ENCODE measurements around the gene MRPS18B. TPM values are rescaled to one million over a fixed set of nuclear protein-coding genes. Genes with fewer than 3 reads are reported as not detected.

The MRPS18B gene
- total RNA-seq (10 to 100 TPM; 40.5 to 61.9 TPM), polyA plus RNA-seq (ENCODE audit: insufficient read length in 2 of 2) (10 to 100 TPM; 45.4 to 46.1 TPM)
- long read RNA-seq, donor 1, transcript MRPS18B-206 (7 exons, 1,532 nt) = major isoform, 19 of 19 reads
- long read RNA-seq, donor 1, partial matches to known transcripts = 0 of 19 reads
- long read RNA-seq, donor 1, other reads (novel, unspliced or antisense) = 0 of 19 reads
- long read RNA-seq, donor 2, transcript MRPS18B-206 (7 exons, 1,532 nt) = major isoform, 9 of 9 reads
- long read RNA-seq, donor 2, partial matches to known transcripts = 0 of 9 reads
- long read RNA-seq, donor 2, other reads (novel, unspliced or antisense) = 0 of 9 reads
- long read RNA-seq, donor 3, transcript MRPS18B-206 (7 exons, 1,532 nt) = major isoform, 17 of 17 reads
- long read RNA-seq, donor 3, partial matches to known transcripts = 0 of 17 reads
- long read RNA-seq, donor 3, other reads (novel, unspliced or antisense) = 0 of 17 reads
- long read RNA-seq, donor 4, transcript MRPS18B-206 (7 exons, 1,532 nt) = major isoform, 34 of 35 reads
- long read RNA-seq, donor 4, partial matches to known transcripts = 0 of 35 reads
- long read RNA-seq, donor 4, other reads (novel, unspliced or antisense) = 0 of 35 reads

DNA sequence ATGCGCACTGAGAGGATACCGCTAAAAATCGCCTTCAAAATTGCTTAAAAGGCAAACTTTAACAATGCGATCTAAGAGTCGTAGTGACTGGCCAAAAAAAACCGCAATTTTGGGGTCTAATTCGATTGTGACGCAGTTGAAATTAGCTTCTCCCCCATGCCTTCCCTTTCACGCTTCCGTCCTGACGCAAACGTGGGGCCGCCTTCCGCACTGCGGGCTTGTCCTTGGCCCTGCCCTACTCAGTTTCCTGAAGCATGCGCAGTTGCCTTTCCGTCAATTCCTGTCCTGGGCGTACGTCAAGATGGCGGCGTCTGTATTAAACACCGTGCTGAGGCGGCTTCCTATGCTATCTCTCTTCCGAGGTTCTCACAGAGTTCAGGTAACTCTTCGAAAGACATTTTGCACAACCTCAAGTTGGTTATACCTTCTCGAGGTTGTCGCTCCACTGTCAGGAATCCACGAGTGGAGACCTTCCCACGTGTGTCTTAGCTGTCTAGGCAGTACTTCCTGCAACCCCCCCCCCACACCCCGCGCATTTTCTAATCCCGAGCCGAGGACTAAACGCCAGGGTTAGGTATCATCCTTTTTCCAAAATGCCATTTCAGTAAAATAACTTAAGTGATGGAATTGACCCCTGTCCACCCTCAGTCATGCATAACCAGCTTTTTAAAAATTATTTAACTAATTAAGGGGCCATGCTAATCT is at the start of gene MRPS18B:
TSS of gene MRPS18B (plus strand) at position 276 of the 705 bp plus-strand sequence. CDS start at position 302, 26 bp downstream.
- peaks cover 9% of the 10 kb centered on the region for H3K4me1 ChIP-seq (ENCODE audit: control insufficient read depth, insufficient read depth, low read length)
- no peaks in the 10 kb centered on the region for H3K9me3 ChIP-seq (ENCODE audit: control insufficient read depth, insufficient read depth, low read length)
- peaks cover 35% of the 10 kb centered on the region for H3K36me3 ChIP-seq (ENCODE audit: control insufficient read depth, insufficient read depth, low read length)
- under 1% methylated on average over 28 of the region's 34 CpGs for WGBS (ENCODE audit: insufficient coverage)
- peak within 1 kb of the TSS; percentile 99 for H3K27ac ChIP-seq (ENCODE audit: low read depth, low read length)
- DNase-seq (ENCODE audit: low read depth in 4 of 6, low spot score in 6 of 6) = peak; percentile 97 to 100 (median 98)
- no peaks in the 10 kb centered on the region for H3K27me3 ChIP-seq (ENCODE audit: control insufficient read depth, insufficient read depth, low read length)
- peak within 1 kb of the TSS; percentile 96 for H3K4me3 ChIP-seq (ENCODE audit: low read depth, low read length)

DNA sequence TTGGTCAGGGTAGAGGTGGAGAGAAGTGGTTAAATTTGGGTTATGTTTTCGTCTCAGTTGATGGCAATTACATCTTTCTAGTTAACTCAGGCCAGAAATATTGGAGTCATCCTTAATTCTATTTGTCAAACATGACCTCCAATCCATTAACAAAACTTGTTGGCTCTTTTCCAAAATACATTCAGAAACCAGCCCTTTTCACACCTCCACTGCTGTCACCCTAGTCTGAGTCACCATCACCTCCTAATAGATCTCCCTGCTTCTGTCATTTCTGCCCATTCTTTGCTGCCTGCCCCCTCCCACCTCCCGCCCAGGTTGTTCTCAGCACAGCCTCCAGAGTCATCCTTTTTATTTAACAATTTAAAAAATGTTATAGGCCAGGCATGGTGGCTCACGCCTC is 49.4 kb upstream of the MRPS18B start:
- H3K27me3 ChIP-seq (ENCODE audit: control insufficient read depth, insufficient read depth, low read length) = no peaks in the 10 kb centered on the region
- no peaks in the 10 kb centered on the region for H3K9me3 ChIP-seq (ENCODE audit: control insufficient read depth, insufficient read depth, low read length)
- 100% methylated on average over 1 of the region's 3 CpGs for whole genome bisulfite sequencing (ENCODE audit: insufficient coverage)
- no peak overlapping the region for H3K27ac ChIP-seq (ENCODE audit: low read depth, low read length)
- H3K4me3 ChIP-seq (ENCODE audit: low read depth, low read length) = no peak overlapping the region
- peaks cover 13% of the 10 kb centered on the region for H3K4me1 ChIP-seq (ENCODE audit: control insufficient read depth, insufficient read depth, low read length)
- H3K36me3 ChIP-seq (ENCODE audit: control insufficient read depth, insufficient read depth, low read length) = peaks cover 2% of the 10 kb centered on the region
- DNase-seq (ENCODE audit: low read depth in 4 of 6, low spot score in 6 of 6) = no peak

DNA sequence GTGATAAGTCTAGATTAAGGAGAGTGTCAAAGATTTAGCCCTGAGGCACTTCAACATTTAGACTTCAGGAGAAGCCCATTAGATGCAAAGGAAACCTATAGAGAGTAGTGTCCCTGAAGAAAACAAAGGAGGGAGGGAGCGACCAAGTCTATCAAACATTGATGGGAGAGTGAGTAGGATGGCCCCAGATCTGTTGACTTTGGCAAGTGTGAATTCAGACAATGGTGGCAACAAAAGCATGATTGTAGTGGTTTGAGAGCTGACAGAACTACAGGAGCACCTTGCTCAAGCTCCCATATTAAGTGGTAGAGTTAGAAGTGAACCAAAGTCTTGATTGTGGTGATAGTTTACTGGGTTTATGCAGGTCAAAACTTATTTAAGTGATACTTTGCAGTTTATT is 47.4 kb upstream of the MRPS18B start:
- no peaks in the 10 kb centered on the region for H3K27me3 ChIP-seq (ENCODE audit: control insufficient read depth, insufficient read depth, low read length)
- peaks cover 13% of the 10 kb centered on the region for H3K4me1 ChIP-seq (ENCODE audit: control insufficient read depth, insufficient read depth, low read length)
- H3K4me3 ChIP-seq (ENCODE audit: low read depth, low read length) = peak overlapping the region; percentile 96
- DNase-seq (ENCODE audit: low read depth in 4 of 6, low spot score in 6 of 6) = no peak
- H3K9me3 ChIP-seq (ENCODE audit: control insufficient read depth, insufficient read depth, low read length) = no peaks in the 10 kb centered on the region
- no peaks in the 10 kb centered on the region for H3K36me3 ChIP-seq (ENCODE audit: control insufficient read depth, insufficient read depth, low read length)
- H3K27ac ChIP-seq (ENCODE audit: low read depth, low read length) = no peak overlapping the region
- WGBS (ENCODE audit: insufficient coverage) = 78% methylated on average over 1 of the region's 1 CpG

DNA sequence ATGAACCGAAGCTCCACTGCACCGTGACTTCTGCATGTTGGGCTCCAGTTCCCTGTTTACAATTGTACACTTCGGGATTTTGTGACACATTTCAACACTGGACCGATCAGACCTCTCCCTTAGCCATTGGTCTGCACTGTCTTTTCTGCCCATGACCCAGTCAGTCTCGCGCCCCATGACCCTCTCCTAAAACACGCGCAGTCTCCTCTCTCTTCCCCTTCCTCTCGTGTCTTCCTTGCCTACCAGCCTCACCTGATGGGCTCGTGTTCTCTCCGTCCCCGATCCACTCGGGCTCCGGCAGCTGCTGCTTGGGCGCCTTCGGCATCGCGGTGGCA is 46.9 kb upstream of the MRPS18B start:
- H3K4me1 ChIP-seq (ENCODE audit: control insufficient read depth, insufficient read depth, low read length) = peaks cover 13% of the 10 kb centered on the region
- H3K27ac ChIP-seq (ENCODE audit: low read depth, low read length) = peak overlapping the region; percentile 84
- no peaks in the 10 kb centered on the region for H3K36me3 ChIP-seq (ENCODE audit: control insufficient read depth, insufficient read depth, low read length)
- H3K27me3 ChIP-seq (ENCODE audit: control insufficient read depth, insufficient read depth, low read length) = no peaks in the 10 kb centered on the region
- H3K4me3 ChIP-seq (ENCODE audit: low read depth, low read length) = peak overlapping the region; percentile 96
- 10% methylated on average over 9 of the region's 18 CpGs for WGBS (ENCODE audit: insufficient coverage)
- no peak for DNase-seq (ENCODE audit: low read depth in 4 of 6, low spot score in 6 of 6)
- no peaks in the 10 kb centered on the region for H3K9me3 ChIP-seq (ENCODE audit: control insufficient read depth, insufficient read depth, low read length)

DNA sequence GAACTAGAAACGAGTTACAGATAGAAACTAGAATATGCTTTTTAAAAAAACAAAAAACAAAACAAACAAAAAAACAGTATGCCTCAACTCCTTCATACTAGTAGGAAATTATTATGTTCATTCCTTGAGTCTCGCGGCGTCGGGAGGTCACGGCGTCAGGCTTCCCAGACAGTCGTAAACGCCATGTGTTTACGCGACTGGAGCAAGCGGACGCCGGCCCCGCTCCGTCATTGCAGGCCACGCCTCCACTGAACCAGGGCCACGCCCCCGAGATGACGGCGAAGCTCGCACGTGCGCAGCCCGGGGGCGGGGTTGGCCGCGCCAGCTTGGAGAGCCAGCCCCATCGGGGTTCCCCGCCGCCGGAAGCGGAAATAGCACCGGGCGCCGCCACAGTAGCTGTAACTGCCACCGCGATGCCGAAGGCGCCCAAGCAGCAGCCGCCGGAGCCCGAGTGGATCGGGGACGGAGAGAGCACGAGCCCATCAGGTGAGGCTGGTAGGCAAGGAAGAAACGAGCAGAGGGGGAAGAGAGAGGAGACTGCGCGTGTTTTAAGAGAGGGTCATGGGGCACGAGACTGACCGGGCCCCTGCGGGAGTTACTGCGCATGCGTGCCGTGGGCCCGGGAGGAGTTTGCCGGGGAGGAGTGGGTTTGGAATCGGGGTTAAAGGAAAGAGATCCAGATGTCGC is 46.4 kb upstream of the MRPS18B start, which contains the start of gene ABCF1:
TSS of gene ABCF1 (plus strand) at position 368 of the 687 bp plus-strand sequence. CDS start at position 414, 46 bp downstream.
- H3K9me3 ChIP-seq (ENCODE audit: control insufficient read depth, insufficient read depth, low read length) = no peaks in the 10 kb centered on the region
- peak within 1 kb of the TSS; percentile 96 for H3K4me3 ChIP-seq (ENCODE audit: low read depth, low read length)
- under 1% methylated on average over 58 of the region's 59 CpGs for WGBS (ENCODE audit: insufficient coverage)
- H3K36me3 ChIP-seq (ENCODE audit: control insufficient read depth, insufficient read depth, low read length) = no peaks in the 10 kb centered on the region
- DNase-seq (ENCODE audit: low read depth in 4 of 6, low spot score in 6 of 6) = peak; percentile 94 to 99 (median 96)
- H3K27ac ChIP-seq (ENCODE audit: low read depth, low read length) = peak within 1 kb of the TSS; percentile 87
- H3K4me1 ChIP-seq (ENCODE audit: control insufficient read depth, insufficient read depth, low read length) = peaks cover 13% of the 10 kb centered on the region
- H3K27me3 ChIP-seq (ENCODE audit: control insufficient read depth, insufficient read depth, low read length) = no peaks in the 10 kb centered on the region

DNA sequence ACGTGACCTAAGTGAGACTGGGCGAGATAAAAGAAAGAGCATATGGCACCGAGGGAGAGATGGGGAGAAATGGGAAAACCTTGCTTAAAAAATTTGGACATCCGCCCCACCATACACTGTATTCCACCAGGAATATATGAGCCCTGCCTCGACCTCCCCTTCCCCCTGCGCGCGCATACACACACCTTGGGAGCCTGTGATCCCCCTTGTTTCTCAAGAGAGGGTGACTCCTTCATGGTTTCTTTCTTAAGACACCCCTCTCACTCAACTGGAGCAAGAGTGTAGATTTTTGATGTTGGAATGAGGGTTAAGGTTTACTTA is 45.9 kb upstream of the MRPS18B start:
- Histone ChIP-seq H3K36me3 (ENCODE audit: control insufficient read depth, insufficient read depth, low read length) (peaks cover 3% of the 10 kb centered on the region), H3K27me3 (ENCODE audit: control insufficient read depth, insufficient read depth, low read length) (no peaks in the 10 kb centered on the region), H3K4me1 (ENCODE audit: control insufficient read depth, insufficient read depth, low read length) (peaks cover 13% of the 10 kb centered on the region), H3K9me3 (ENCODE audit: control insufficient read depth, insufficient read depth, low read length) (no peaks in the 10 kb centered on the region), H3K27ac (ENCODE audit: low read depth, low read length) (peak overlapping the region; percentile 87), H3K4me3 (ENCODE audit: low read depth, low read length) (peak overlapping the region; percentile 96)
- no peak for DNase-seq (ENCODE audit: low read depth in 4 of 6, low spot score in 6 of 6)
- 0% methylated on average over 4 of the region's 8 CpGs for WGBS (ENCODE audit: insufficient coverage)

DNA sequence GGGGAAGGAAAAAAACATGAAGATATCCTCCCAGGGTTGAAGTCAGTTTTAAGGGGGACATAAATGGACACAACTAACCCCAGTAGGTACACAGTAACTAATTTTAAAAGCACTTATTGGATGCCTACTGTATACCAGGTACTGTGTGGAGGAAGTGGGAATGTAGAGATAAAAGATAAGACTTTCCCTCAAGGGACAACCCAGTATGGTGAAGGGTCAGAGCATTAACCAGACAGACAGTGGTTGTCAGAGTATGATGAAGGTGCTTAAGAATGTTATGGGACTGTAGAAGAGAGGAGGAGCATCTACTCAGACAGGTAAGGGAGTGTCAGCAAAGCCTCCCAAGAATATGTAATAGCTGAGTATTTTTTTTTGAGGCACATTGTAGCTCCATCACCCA is 45.5 kb upstream of the MRPS18B start:
- peak overlapping the region; percentile 87 for H3K27ac ChIP-seq (ENCODE audit: low read depth, low read length)
- H3K27me3 ChIP-seq (ENCODE audit: control insufficient read depth, insufficient read depth, low read length) = no peaks in the 10 kb centered on the region
- H3K4me3 ChIP-seq (ENCODE audit: low read depth, low read length) = peak overlapping the region; percentile 96
- no peaks in the 10 kb centered on the region for H3K9me3 ChIP-seq (ENCODE audit: control insufficient read depth, insufficient read depth, low read length)
- peaks cover 3% of the 10 kb centered on the region for H3K36me3 ChIP-seq (ENCODE audit: control insufficient read depth, insufficient read depth, low read length)
- peaks cover 13% of the 10 kb centered on the region for H3K4me1 ChIP-seq (ENCODE audit: control insufficient read depth, insufficient read depth, low read length)
- no peak for DNase-seq (ENCODE audit: low read depth in 4 of 6, low spot score in 6 of 6)

DNA sequence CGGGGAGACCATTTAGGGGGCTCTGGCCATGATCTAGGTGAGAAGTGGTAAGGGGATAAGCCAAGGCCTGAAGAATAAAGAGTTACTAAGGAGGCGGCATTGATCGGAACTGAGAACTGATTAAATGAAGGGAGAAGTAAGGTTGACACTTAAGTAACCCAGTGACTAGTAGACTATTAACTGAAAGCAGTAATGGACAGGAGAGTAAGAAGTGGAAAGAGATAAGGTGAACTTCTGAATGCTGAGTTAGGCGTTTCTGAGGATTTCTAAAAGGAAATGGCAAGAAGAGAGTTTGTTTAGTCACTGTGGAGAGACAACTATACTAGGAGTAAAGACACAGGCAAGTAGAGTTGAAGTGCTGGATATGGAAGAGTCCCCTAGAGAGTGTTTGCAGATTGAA is 44.5 kb upstream of the MRPS18B start:
- H3K4me3 ChIP-seq (ENCODE audit: low read depth, low read length) = no peak overlapping the region
- H3K27ac ChIP-seq (ENCODE audit: low read depth, low read length) = no peak overlapping the region
- WGBS (ENCODE audit: insufficient coverage) = 86% methylated on average over 4 of the region's 4 CpGs
- peaks cover 13% of the 10 kb centered on the region for H3K4me1 ChIP-seq (ENCODE audit: control insufficient read depth, insufficient read depth, low read length)
- H3K36me3 ChIP-seq (ENCODE audit: control insufficient read depth, insufficient read depth, low read length) = peaks cover 13% of the 10 kb centered on the region
- H3K9me3 ChIP-seq (ENCODE audit: control insufficient read depth, insufficient read depth, low read length) = no peaks in the 10 kb centered on the region
- no peaks in the 10 kb centered on the region for H3K27me3 ChIP-seq (ENCODE audit: control insufficient read depth, insufficient read depth, low read length)
- no peak for DNase-seq (ENCODE audit: low read depth in 4 of 6, low spot score in 6 of 6)

DNA sequence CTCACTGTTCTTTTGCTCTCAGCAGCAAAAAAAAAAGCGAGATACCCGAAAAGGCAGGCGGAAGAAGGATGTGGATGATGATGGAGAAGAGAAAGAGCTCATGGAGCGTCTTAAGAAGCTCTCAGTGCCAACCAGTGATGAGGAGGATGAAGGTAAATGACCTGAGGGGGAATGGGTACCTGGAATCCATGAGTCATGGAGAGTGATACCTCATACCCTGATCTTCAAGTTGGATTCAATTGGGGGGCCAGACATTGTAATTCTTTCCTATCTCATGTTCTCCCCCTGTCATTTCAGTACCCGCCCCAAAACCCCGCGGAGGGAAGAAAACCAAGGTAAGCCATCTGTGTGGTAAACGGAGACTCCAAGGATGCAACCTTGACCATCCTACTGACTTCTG is 39.6 kb upstream of the MRPS18B start:
- Histone ChIP-seq H3K9me3 (ENCODE audit: control insufficient read depth, insufficient read depth, low read length) (no peaks in the 10 kb centered on the region), H3K27ac (ENCODE audit: low read depth, low read length) (no peak overlapping the region), H3K4me1 (ENCODE audit: control insufficient read depth, insufficient read depth, low read length) (no peaks in the 10 kb centered on the region), H3K27me3 (ENCODE audit: control insufficient read depth, insufficient read depth, low read length) (no peaks in the 10 kb centered on the region), H3K4me3 (ENCODE audit: low read depth, low read length) (no peak overlapping the region), H3K36me3 (ENCODE audit: control insufficient read depth, insufficient read depth, low read length) (peaks cover 58% of the 10 kb centered on the region)
- 100% methylated on average over 4 of the region's 8 CpGs for WGBS (ENCODE audit: insufficient coverage)
- no peak for DNase-seq (ENCODE audit: low read depth in 4 of 6, low spot score in 6 of 6)

Data from spinal cord (tissue), 10 donors.